HepG2 (cell line): Measurements from ENCODE around the gene UQCRHL. TPM values are rescaled to one million over a fixed set of nuclear protein-coding genes. Genes with fewer than 3 reads are reported as not detected.
A peak's percentile ranks its signal among the peaks of the same experiment; 100 is the strongest.

Experiments
- AGO1 ChIP-seq: fragments of 200-400 bp; formaldehyde crosslinking; IDR thresholded peaks from 2 replicates; pipeline ENCODE4 v1.6.1; 2017; ENCODE audit warnings: mild to moderate bottlenecking, low read depth, low read length, moderate library complexity; ENCODE audit not compliant: poor library complexity, severe bottlenecking
- ARID4A ChIP-seq: sonication (generic); formaldehyde crosslinking; IDR thresholded peaks from 2 replicates; pipeline ENCODE4 v1.5.0; 2020; ENCODE audit warnings: mild to moderate bottlenecking, missing genetic modification reagents, borderline replicate concordance
- FOXK2 ChIP-seq: fragments of 450-650 bp; IDR thresholded peaks from 2 replicates; pipeline ENCODE4 v1.6.1; 2016
- HMG20B ChIP-seq: conservative IDR thresholded peaks from 2 replicates; pipeline ENCODE4 v1.6.1; 2016; ENCODE audit warnings: missing genetic modification reagents, missing compliant biosample characterization
- RAD21 ChIP-seq: fragments of 450-650 bp; formaldehyde crosslinking; IDR thresholded peaks from 2 replicates; pipeline ENCODE4 v1.5.0; 2020; ENCODE audit warnings: mild to moderate bottlenecking
- RBFOX2 ChIP-seq: fragments of 200-400 bp; formaldehyde crosslinking; IDR thresholded peaks from 2 replicates; pipeline ENCODE4 v1.6.1; 2017; ENCODE audit warnings: low read depth, mild to moderate bottlenecking, low read length
- SMAD9 ChIP-seq: sonication (generic); formaldehyde crosslinking; IDR thresholded peaks from 2 replicates; pipeline ENCODE4 v1.5.1; 2020; ENCODE audit warnings: mild to moderate bottlenecking, missing genetic modification reagents
- TBX2 ChIP-seq: sonication (generic); formaldehyde crosslinking; IDR thresholded peaks from 2 replicates; pipeline ENCODE4 v1.5.0; 2020; ENCODE audit warnings: missing genetic modification reagents, mild to moderate bottlenecking, borderline replicate concordance
- TEAD3 ChIP-seq: optimal IDR thresholded peaks from 2 replicates; pipeline ENCODE3; 2016; ENCODE audit warnings: borderline replicate concordance
- TFDP2 ChIP-seq: sonication (generic); formaldehyde crosslinking; IDR thresholded peaks from 2 replicates; pipeline ENCODE4 v1.4.0; 2020; ENCODE audit warnings: missing genetic modification reagents
- ZNF260 ChIP-seq: sonication (generic); formaldehyde crosslinking; IDR thresholded peaks from 2 replicates; pipeline ENCODE4 v1.4.0; 2020; ENCODE audit warnings: missing genetic modification reagents, low read depth, mild to moderate bottlenecking, borderline replicate concordance
- ZNF556 ChIP-seq: sonication (generic); formaldehyde crosslinking; IDR thresholded peaks from 2 replicates; pipeline ENCODE4 v1.4.0; 2020; ENCODE audit warnings: mild to moderate bottlenecking, missing genetic modification reagents, borderline replicate concordance
- ZNF772 ChIP-seq: sonication (generic); formaldehyde crosslinking; IDR thresholded peaks from 2 replicates; pipeline ENCODE4 v1.5.0; 2020; ENCODE audit warnings: mild to moderate bottlenecking, missing genetic modification reagents
- polyA plus RNA-seq, 8 experiments: library from polyadenylated mRNA; depleted of rRNA in 3 of 8; stranded (reverse) in 7 of 8; unstranded in 1 of 8; fragments of >200 nt; fragmentation: Illumina TruSeq in 4 of 8; extraction: Trizol in 4 of 8; gene quantifications; 2 replicates each; pipeline versions ENCODE4 v1.2.1 to v1.2.3, GENCODE V29; 2011 to 2016; ENCODE audit warnings: low read depth in 4 of 8, missing spikeins in 1 of 8, mixed read lengths in 1 of 8; ENCODE audit not compliant: insufficient read depth in 1 of 8
- total RNA-seq, 5 experiments: library from RNA; depleted of rRNA; stranded (reverse); fragments of >200 nt; fragmentation: Illumina TruSeq; extraction: Trizol; gene quantifications; 2 replicates each; pipeline ENCODE4 v1.2.3, GENCODE V29; 2016; ENCODE audit warnings: low read depth in 1 of 5
- TF ChIP-seq, protein P1 (sequence below): sonication (generic); formaldehyde crosslinking; IDR thresholded peaks from 2 replicates; pipeline ENCODE4 v1.9.0; 2021; ENCODE audit warnings: mild to moderate bottlenecking, missing genetic modification reagents
- TF ChIP-seq, protein P2 (sequence below): sonication (generic); formaldehyde crosslinking; conservative IDR thresholded peaks from 2 replicates; pipeline ENCODE4 v1.4.0; 2020; ENCODE audit warnings: missing genetic modification reagents

The UQCRHL gene
- total and polyA plus RNA-seq, 2 of the 13 experiments (the other 11 are each of a cell fraction or from before 2014, with no cell fraction given) = 1.8 to 2.3 TPM

GRCh38 chr1:15834406-15835204, 27.2 kb upstream of the UQCRHL start (continued):
- TF ChIP-seq, protein P1, sequence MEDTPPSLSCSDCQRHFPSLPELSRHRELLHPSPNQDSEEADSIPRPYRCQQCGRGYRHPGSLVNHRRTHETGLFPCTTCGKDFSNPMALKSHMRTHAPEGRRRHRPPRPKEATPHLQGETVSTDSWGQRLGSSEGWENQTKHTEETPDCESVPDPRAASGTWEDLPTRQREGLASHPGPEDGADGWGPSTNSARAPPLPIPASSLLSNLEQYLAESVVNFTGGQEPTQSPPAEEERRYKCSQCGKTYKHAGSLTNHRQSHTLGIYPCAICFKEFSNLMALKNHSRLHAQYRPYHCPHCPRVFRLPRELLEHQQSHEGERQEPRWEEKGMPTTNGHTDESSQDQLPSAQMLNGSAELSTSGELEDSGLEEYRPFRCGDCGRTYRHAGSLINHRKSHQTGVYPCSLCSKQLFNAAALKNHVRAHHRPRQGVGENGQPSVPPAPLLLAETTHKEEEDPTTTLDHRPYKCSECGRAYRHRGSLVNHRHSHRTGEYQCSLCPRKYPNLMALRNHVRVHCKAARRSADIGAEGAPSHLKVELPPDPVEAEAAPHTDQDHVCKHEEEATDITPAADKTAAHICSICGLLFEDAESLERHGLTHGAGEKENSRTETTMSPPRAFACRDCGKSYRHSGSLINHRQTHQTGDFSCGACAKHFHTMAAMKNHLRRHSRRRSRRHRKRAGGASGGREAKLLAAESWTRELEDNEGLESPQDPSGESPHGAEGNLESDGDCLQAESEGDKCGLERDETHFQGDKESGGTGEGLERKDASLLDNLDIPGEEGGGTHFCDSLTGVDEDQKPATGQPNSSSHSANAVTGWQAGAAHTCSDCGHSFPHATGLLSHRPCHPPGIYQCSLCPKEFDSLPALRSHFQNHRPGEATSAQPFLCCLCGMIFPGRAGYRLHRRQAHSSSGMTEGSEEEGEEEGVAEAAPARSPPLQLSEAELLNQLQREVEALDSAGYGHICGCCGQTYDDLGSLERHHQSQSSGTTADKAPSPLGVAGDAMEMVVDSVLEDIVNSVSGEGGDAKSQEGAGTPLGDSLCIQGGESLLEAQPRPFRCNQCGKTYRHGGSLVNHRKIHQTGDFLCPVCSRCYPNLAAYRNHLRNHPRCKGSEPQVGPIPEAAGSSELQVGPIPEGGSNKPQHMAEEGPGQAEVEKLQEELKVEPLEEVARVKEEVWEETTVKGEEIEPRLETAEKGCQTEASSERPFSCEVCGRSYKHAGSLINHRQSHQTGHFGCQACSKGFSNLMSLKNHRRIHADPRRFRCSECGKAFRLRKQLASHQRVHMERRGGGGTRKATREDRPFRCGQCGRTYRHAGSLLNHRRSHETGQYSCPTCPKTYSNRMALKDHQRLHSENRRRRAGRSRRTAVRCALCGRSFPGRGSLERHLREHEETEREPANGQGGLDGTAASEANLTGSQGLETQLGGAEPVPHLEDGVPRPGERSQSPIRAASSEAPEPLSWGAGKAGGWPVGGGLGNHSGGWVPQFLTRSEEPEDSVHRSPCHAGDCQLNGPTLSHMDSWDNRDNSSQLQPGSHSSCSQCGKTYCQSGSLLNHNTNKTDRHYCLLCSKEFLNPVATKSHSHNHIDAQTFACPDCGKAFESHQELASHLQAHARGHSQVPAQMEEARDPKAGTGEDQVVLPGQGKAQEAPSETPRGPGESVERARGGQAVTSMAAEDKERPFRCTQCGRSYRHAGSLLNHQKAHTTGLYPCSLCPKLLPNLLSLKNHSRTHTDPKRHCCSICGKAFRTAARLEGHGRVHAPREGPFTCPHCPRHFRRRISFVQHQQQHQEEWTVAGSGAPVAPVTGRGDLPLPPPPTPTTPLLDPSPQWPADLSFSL = no peak
- peak; percentile 60; the same call in 1 of the 2 replicates for TF ChIP-seq ARID4A
- peak; percentile 23 for TF ChIP-seq TEAD3 (CRISPR knock-in tag)
- no peak for TF ChIP-seq FOXK2
- TF ChIP-seq, protein P2, sequence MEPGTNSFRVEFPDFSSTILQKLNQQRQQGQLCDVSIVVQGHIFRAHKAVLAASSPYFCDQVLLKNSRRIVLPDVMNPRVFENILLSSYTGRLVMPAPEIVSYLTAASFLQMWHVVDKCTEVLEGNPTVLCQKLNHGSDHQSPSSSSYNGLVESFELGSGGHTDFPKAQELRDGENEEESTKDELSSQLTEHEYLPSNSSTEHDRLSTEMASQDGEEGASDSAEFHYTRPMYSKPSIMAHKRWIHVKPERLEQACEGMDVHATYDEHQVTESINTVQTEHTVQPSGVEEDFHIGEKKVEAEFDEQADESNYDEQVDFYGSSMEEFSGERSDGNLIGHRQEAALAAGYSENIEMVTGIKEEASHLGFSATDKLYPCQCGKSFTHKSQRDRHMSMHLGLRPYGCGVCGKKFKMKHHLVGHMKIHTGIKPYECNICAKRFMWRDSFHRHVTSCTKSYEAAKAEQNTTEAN (CRISPR knock-in tag) = peak; percentile 77; the same call in 1 of the 2 replicates
- TF ChIP-seq ZNF260 = no peak
- no peak; the same call in 1 of the 2 replicates for TF ChIP-seq HMG20B (CRISPR knock-in tag)
- peak; percentile 74 for TF ChIP-seq TBX2 (CRISPR knock-in tag)
- TF ChIP-seq ZNF556 (CRISPR knock-in tag) = peak; percentile 34; the same call in 1 of the 2 replicates
- TF ChIP-seq ZNF772 (CRISPR knock-in tag) = peak; percentile 71; the same call in 1 of the 2 replicates
- TF ChIP-seq TFDP2 (CRISPR knock-in tag) = peak; percentile 81; the same call in 1 of the 2 replicates
- TF ChIP-seq AGO1 = no peak
- peak; percentile 95 for TF ChIP-seq RBFOX2
- TF ChIP-seq SMAD9 = no peak
- no peak; the same call in 1 of the 2 replicates for TF ChIP-seq RAD21 (CRISPR knock-in tag)
